Activated T-helper 9 cell treated with anti-CD3 and anti-CD28 coated beads, Interleukin-2, amount 50 U/mL, for 16 hours (primary cell): ENCODE measurements around the gene SEMA4D.
"Not testable (repeated sequence)": the region's sequence is repeated elsewhere in the genome, so short reads cannot be mapped to it uniquely, and the experiment has no call there.

Experiments
- DNase-seq: peaks from one replicate; pipeline ENCODE4 v3.0.0-alpha.2; 2020; ENCODE audit warnings: low read depth

Gene SEMA4D

GRCh38 chr9:89352451-89352850 is 145.5 kb downstream of the SEMA4D start:
- DNase-seq = no peak

- DNase-seq = no peak
These were observed 146.2 kb downstream of the SEMA4D start for GRCh38 chr9:89351584-89352300.

- DNase-seq = no peak
These were observed 146.8 kb downstream of the SEMA4D start for GRCh38 chr9:89350988-89351557.

- DNase-seq = no peak
These were observed 148.3 kb downstream of the SEMA4D start for GRCh38 chr9:89349607-89350006.

- no peak for DNase-seq
These were observed 150.3 kb downstream of the SEMA4D start for GRCh38 chr9:89347651-89348050.

- DNase-seq = no peak
These were observed 151.2 kb downstream of the SEMA4D start for GRCh38 chr9:89346696-89347095.

GRCh38 chr9:89345476-89345875 is 152.4 kb downstream of the SEMA4D start:
- DNase-seq = no peak

GRCh38 chr9:89343812-89344211 is 154.1 kb downstream of the SEMA4D start:
- DNase-seq = not testable (repeated sequence)

GRCh38 chr9:89342948-89343347 is 155.0 kb downstream of the SEMA4D start:
- no peak for DNase-seq

GRCh38 chr9:89342213-89342612 is 155.7 kb downstream of the SEMA4D start:
- DNase-seq = no peak

GRCh38 chr9:89340332-89340731 is 157.6 kb downstream of the SEMA4D start:
- DNase-seq = no peak

GRCh38 chr9:89339807-89340206 is 158.1 kb downstream of the SEMA4D start:
- DNase-seq = no peak

- DNase-seq = no peak
These were observed 167.4 kb downstream of the SEMA4D start for GRCh38 chr9:89330513-89330912.

- DNase-seq = no peak
These were observed 168.0 kb downstream of the SEMA4D start for GRCh38 chr9:89329917-89330316.

- no peak for DNase-seq
These were observed 169.8 kb downstream of the SEMA4D start for GRCh38 chr9:89328064-89328463.

GRCh38 chr9:89325733-89326132 is 172.2 kb downstream of the SEMA4D start:
- no peak for DNase-seq

- DNase-seq = no peak
These were observed 174.5 kb downstream of the SEMA4D start for GRCh38 chr9:89323390-89323789.

- no peak for DNase-seq
These were observed 178.7 kb downstream of the SEMA4D start for GRCh38 chr9:89319015-89319905.

GRCh38 chr9:89318123-89319014 is 179.5 kb downstream of the SEMA4D start, which contains the start of gene SECISBP2:
Gene SECISBP2, plus strand, starts transcription at chr9:89318500. Its CDS starts 77 bp downstream, at chr9:89318577.
- peak; percentile 91 for DNase-seq

- no peak for DNase-seq
These were observed 180.6 kb downstream of the SEMA4D start for GRCh38 chr9:89317282-89317681.

GRCh38 chr9:89315482-89315881 is 182.4 kb downstream of the SEMA4D start:
- DNase-seq = no peak

- DNase-seq = no peak
These were observed 183.0 kb downstream of the SEMA4D start for GRCh38 chr9:89314955-89315354.
